ENCODE measurements around the gene CDC45.

CDC45 gene

DNA sequence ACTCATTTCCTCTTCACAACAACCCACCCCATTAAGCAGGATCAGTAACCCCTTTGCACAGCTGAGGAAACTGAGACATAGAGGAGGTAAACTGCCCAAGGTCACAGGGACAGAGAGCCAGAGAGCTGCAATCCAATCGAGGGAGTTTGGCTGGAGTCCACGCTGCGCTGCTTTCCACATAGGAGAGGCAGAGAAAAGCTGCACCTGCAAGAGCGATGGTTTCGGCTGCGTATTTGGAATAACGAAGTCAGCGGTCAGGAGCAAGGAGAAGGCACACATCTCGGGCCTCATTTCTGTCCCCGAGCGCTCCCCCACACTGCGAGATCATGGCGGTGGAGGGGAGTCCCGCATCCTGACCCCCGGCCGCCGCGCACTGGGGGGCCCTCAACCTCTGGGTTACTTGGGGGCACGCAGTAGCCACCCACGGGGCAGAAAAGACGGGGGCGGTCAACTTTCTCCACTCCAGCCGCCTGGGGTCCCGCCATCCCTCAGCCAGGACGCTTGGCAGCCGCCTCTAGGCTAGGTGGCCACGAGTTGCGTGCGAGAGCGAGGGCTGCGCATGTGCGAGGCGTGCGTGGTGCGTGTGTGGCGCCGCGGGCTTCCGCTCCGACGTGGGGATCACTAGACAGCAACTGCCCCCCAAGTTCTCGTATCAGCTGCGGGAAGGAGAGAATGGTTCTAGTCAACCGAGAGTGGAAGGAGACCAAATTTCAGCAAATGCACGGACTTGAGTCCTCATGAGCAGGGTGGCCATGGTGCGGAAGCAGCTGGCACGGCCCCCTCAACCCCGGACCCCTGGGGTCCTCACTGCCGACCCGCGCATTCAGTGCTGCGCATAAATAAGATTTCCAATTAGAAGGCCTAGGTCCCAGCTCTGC lies 86.8 kb downstream of the CDC45 start:
- H3K27me3 ChIP-seq (ENCODE audit: control insufficient read depth, insufficient read depth, low read length): no peaks in the 10 kb centered on the region
- DNase-seq (ENCODE audit: low read depth, low spot score): no peak
- no peaks in the 10 kb centered on the region for H3K4me1 ChIP-seq (ENCODE audit: control insufficient read depth, insufficient read depth, low read length)
- H3K27ac ChIP-seq (ENCODE audit: low read length): no peak overlapping the region
- WGBS (ENCODE audit: insufficient coverage, insufficient read length): no CpG with 5 or more reads among the region's 52 CpGs
- H3K4me3 ChIP-seq (ENCODE audit: low read length): no peak overlapping the region
- H3K9me3 ChIP-seq (ENCODE audit: control insufficient read depth, insufficient read depth, low read length): no peaks in the 10 kb centered on the region
- H3K36me3 ChIP-seq (ENCODE audit: control insufficient read depth, insufficient read depth, low read length): no peaks in the 10 kb centered on the region

DNA sequence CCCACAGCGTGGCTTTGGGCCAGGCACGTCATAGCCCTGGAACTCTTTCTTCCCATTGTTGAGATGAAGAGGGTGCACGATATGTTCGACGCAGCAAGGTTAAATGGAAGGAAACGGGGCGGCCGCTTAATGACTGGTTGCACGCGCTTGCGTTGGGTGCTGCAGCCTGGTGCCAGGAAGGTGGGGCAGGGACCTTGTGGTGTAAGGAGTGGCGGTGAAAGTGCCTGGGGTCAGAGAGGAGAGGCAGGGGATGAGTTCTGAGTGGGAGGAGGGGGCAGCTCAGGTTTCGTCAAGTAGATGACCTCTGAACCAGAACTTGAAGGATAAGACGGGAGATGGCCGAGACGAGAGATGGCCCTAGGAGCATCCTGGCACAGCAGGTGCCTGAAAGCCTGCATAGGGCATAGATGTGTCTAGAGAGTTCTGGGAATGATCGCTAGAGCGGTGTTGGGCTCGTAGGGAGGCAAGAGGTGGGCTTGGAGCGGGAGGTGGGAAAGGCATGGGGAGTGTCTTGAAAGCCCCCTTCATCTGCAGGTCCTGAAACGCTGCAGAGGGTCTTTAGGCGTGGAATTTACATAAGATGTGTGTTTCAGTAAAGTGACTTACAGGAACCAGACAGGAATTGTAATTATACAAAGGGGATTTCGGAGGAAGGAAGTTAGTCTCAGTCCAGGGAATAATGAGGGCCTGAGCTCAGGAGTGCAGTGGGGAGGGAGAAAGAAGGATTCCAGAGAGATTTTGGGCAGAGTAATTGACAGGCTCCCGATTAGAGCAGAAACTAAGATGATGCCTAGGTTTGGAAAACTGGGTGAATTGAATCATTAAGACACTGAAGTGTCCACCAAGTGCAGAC lies 87.7 kb downstream of the CDC45 start:
- no CpG with 5 or more reads among the region's 24 CpGs for WGBS (ENCODE audit: insufficient coverage, insufficient read length)
- Histone ChIP-seq H3K4me1 (ENCODE audit: control insufficient read depth, insufficient read depth, low read length) (no peaks in the 10 kb centered on the region), H3K9me3 (ENCODE audit: control insufficient read depth, insufficient read depth, low read length) (no peaks in the 10 kb centered on the region), H3K27me3 (ENCODE audit: control insufficient read depth, insufficient read depth, low read length) (no peaks in the 10 kb centered on the region), H3K4me3 (ENCODE audit: low read length) (no peak overlapping the region), H3K27ac (ENCODE audit: low read length) (no peak overlapping the region), H3K36me3 (ENCODE audit: control insufficient read depth, insufficient read depth, low read length) (no peaks in the 10 kb centered on the region)
- no peak for DNase-seq (ENCODE audit: low read depth, low spot score)

DNA sequence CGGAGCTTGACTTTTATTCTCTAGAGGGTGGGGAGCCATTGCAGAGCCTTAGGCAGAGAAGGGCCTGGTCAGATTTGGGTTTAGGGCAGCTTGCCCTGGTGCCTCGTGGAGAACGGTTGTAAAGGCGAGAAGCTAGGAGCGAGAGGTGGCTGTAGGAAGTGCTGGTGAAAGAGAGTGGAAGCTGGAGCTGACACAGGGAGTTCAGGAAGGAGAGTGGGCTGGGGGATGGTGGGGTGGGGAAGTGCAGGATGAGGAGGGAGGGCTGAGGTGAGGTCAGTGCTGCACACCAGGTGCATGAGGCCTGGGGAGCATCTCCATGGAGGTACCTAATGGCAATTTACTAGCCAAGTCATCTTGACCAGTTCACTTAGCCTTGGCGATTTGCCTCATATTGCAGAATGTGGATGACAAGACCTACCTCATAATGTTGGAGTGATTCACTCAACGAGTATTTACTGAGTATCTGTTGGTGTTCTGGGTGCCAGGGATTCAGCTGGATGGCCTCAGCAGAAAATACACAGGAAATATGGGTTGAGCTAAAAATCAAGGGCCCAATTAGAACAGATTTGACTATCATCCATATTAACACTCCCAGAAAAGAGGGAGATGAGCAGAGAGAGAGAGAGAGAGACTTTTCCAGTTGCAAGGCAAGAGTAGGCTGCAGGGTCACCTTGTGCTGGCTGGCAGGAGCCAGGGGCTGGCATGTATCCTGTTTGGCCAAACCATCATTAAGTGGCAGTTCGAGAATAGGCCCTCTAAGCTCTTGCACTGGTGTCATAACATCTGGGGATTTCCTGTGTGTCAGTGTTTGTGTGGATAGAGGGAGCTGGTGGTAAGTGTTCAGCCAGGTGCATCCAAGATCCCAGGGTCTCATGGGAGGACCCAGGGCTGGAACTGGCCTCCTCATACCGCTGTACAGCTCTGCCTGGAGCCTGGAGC lies 88.9 kb downstream of the CDC45 start:
- no peak overlapping the region for H3K27ac ChIP-seq (ENCODE audit: low read length)
- no peaks in the 10 kb centered on the region for H3K9me3 ChIP-seq (ENCODE audit: control insufficient read depth, insufficient read depth, low read length)
- no peak for DNase-seq (ENCODE audit: low read depth, low spot score)
- WGBS (ENCODE audit: insufficient coverage, insufficient read length): no CpG with 5 or more reads among the region's 9 CpGs
- no peaks in the 10 kb centered on the region for H3K27me3 ChIP-seq (ENCODE audit: control insufficient read depth, insufficient read depth, low read length)
- H3K4me3 ChIP-seq (ENCODE audit: low read length): no peak overlapping the region
- no peaks in the 10 kb centered on the region for H3K4me1 ChIP-seq (ENCODE audit: control insufficient read depth, insufficient read depth, low read length)
- no peaks in the 10 kb centered on the region for H3K36me3 ChIP-seq (ENCODE audit: control insufficient read depth, insufficient read depth, low read length)

DNA sequence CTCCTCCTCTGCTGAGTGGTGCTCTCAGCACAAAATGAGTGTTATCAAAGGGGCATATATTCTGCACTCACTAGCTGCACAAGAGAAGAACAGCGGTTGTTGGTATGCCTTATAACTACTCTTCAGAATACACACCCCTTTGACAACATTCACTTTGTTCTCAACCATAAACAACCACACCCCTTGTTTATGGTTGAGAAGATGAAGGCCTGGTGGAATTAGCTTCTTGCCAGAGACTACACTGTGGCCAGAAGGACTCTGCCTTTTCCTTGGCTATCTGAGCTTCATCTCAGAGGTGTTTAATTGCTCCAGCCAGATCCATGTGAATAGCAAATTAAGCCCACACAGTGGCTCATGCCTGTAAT lies 89.5 kb downstream of the CDC45 start:
- H3K27me3 ChIP-seq (ENCODE audit: control insufficient read depth, insufficient read depth, low read length): no peaks in the 10 kb centered on the region

DNA sequence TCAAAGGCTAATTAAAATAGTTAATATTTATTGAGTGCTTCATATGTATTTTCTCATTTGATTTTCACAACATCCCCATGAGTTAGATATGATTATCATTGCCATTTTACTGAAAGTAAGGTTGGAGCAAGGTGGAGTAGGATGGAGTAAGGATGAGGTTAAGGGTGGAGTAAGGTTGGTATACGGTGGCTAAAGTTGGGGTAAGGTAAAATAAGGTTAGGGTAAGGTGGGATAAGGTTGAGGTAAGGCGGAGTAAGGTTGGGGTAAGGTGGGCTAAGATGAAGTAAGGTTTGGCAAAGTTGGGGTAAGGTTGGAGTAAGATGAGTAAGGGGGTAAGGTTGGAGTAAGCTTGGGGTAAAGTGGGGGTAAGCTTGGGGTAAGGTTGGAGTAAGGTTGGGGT lies 90.3 kb downstream of the CDC45 start:
- 100% methylated on average over 2 of the region's 2 CpGs for WGBS (ENCODE audit: insufficient coverage, insufficient read length)
- H3K4me3 ChIP-seq (ENCODE audit: low read length): no peak overlapping the region
- no peak for DNase-seq (ENCODE audit: low read depth, low spot score)

More for the DNA sequence above, 89.5 kb downstream of the CDC45 start:
- no CpG with 5 or more reads among the region's 1 CpG for WGBS (ENCODE audit: insufficient coverage, insufficient read length)
- no peak for DNase-seq (ENCODE audit: low read depth, low spot score)
- no peak overlapping the region for H3K27ac ChIP-seq (ENCODE audit: low read length)
- H3K36me3 ChIP-seq (ENCODE audit: control insufficient read depth, insufficient read depth, low read length): no peaks in the 10 kb centered on the region
- no peak overlapping the region for H3K4me3 ChIP-seq (ENCODE audit: low read length)
- no peaks in the 10 kb centered on the region for H3K9me3 ChIP-seq (ENCODE audit: control insufficient read depth, insufficient read depth, low read length)
- no peaks in the 10 kb centered on the region for H3K4me1 ChIP-seq (ENCODE audit: control insufficient read depth, insufficient read depth, low read length)

More for the DNA sequence above, 90.3 kb downstream of the CDC45 start:
- Histone ChIP-seq H3K27ac (ENCODE audit: low read length) (no peak overlapping the region), H3K36me3 (ENCODE audit: control insufficient read depth, insufficient read depth, low read length) (no peaks in the 10 kb centered on the region), H3K27me3 (ENCODE audit: control insufficient read depth, insufficient read depth, low read length) (no peaks in the 10 kb centered on the region), H3K4me1 (ENCODE audit: control insufficient read depth, insufficient read depth, low read length) (no peaks in the 10 kb centered on the region), H3K9me3 (ENCODE audit: control insufficient read depth, insufficient read depth, low read length) (no peaks in the 10 kb centered on the region)

All from iPS DF 6.9 (cell line).